ENCODE data around the gene UBAP1. TPM values are rescaled to one million over a fixed set of nuclear protein-coding genes. Genes with fewer than 3 reads are reported as not detected.

UBAP1 gene
- total and polyA plus RNA-seq, 9 of the 15 experiments (the other 6 are each of a cell fraction or from before 2014, with no cell fraction given) = 1.3 to 33.4 (median 16.5) TPM

DNA sequence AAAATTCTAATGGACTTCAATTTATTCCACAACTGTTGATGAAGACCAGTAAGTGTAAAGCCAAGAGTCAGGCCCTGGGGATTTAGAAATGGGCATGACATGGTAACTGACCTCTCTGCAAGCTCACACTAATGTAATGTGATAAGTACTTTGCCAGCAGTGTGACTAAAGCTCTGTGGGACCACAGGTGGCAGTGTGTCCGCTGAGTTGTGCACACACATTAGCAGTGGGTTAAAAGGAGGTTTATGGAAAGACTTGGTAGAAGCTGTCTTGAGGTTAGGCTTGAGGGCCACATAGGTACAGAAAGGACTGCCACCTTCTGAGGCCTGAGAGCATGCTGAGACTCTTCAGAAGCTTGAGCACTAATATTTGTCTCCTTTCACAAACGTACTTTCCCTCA, 67.6 kb downstream of the UBAP1 start:
- FAIRE-seq (no peak), DNase-seq (ENCODE audit: extremely low read depth in 1 of 4, low spot score in 3 of 4) (no peak), ATAC-seq (no peak)
- Histone ChIP-seq H3K9me3 (replicated peaks; ENCODE audit: control insufficient read depth, insufficient read depth, low read depth, low read length) (no peaks in the 10 kb centered on the region), H2AFZ (ENCODE audit: low read depth, low read length) (no peak overlapping the region), H3K79me2 (ENCODE audit: control insufficient read depth, insufficient read depth, low read length) (peaks cover 6% of the 10 kb centered on the region; the same call in 2 of the 3 replicates), H4K20me1 (replicated peaks; ENCODE audit: control insufficient read depth, insufficient read depth, low read length) (no peaks in the 10 kb centered on the region), H3K27me3 (ENCODE audit: control insufficient read depth in 2 of 2, insufficient read depth in 2 of 2, low read length in 2 of 2) (no peaks in the 10 kb centered on the region), H3K36me3 (ENCODE audit: control insufficient read depth, insufficient read depth, low read length) (peaks cover 60% of the 10 kb centered on the region; the same call in 2 of the 3 replicates), H3K9ac (ENCODE audit: insufficient read depth in 1 of 2, low read depth in 2 of 2, low read length in 2 of 2) (no peak overlapping the region), H3K4me3 (no peak overlapping the region), H3K9me1 (ENCODE audit: control insufficient read depth, insufficient read depth, low read length) (no peaks in the 10 kb centered on the region), H3K4me1 (replicated peaks in 1 of 2; ENCODE audit: control insufficient read depth in 2 of 2, insufficient read depth in 2 of 2, low read length in 2 of 2) (no peaks in the 10 kb centered on the region), H3K4me2 (ENCODE audit: insufficient read depth, low read length) (no peak overlapping the region), H3K27ac (ENCODE audit: extremely low read depth, low read depth, low read length) (no peak overlapping the region; the same call in 2 of the 3 replicates)
- CTCF ChIA-PET (ENCODE audit: low intra/inter-chr PET ratio) = no interaction called here
- POLR2A ChIA-PET = no interaction called here
- intact Hi-C loops (cut with micrococcal nuclease) = no loop called here
- in situ Hi-C loops (cut with MboI) = no loop called here
- no TSS peak for BruUV-seq (replicated peaks)
- TF ChIP-seq PTBP1 (IDR thresholded peaks at IDR 0.05; ENCODE audit: low read depth, low read length) (no peak), ZNF778 (CRISPR knock-in tag; IDR thresholded peaks at IDR 0.05) (no peak), PML (IDR thresholded peaks at IDR 0.05; ENCODE audit: low read length) (no peak), FOXA1 (IDR thresholded peaks at IDR 0.05; ENCODE audit: borderline replicate concordance) (no peak), ILK (tag; IDR thresholded peaks at IDR 0.05; ENCODE audit: borderline replicate concordance, low read depth) (no peak), MED1 (CRISPR knock-in tag; IDR thresholded peaks at IDR 0.05; ENCODE audit: borderline replicate concordance) (no peak), FOS (IDR thresholded peaks at IDR 0.05; ENCODE audit: extremely low read depth, insufficient read length) (no peak), NR4A1 (CRISPR knock-in tag; IDR thresholded peaks at IDR 0.05) (no peak), NR4A1 (tag; IDR thresholded peaks at IDR 0.05) (no peak), GTF2E2 (tag; IDR thresholded peaks at IDR 0.05) (no peak), WHSC1 (IDR thresholded peaks at IDR 0.05; ENCODE audit: low read length) (no peak), RBM15 (IDR thresholded peaks at IDR 0.05; ENCODE audit: insufficient read depth, low read length) (no peak), ZNF408 (CRISPR knock-in tag; IDR thresholded peaks at IDR 0.05; ENCODE audit: low read depth) (no peak), ZNF707 (CRISPR knock-in tag; conservative IDR thresholded peaks at IDR 0.05) (no peak), NKRF (IDR thresholded peaks at IDR 0.05; ENCODE audit: borderline replicate concordance) (no peak), POLR2B (IDR thresholded peaks at IDR 0.05; ENCODE audit: low read depth, partially characterized antibody) (no peak)
- TF ChIP-seq, protein P1, sequence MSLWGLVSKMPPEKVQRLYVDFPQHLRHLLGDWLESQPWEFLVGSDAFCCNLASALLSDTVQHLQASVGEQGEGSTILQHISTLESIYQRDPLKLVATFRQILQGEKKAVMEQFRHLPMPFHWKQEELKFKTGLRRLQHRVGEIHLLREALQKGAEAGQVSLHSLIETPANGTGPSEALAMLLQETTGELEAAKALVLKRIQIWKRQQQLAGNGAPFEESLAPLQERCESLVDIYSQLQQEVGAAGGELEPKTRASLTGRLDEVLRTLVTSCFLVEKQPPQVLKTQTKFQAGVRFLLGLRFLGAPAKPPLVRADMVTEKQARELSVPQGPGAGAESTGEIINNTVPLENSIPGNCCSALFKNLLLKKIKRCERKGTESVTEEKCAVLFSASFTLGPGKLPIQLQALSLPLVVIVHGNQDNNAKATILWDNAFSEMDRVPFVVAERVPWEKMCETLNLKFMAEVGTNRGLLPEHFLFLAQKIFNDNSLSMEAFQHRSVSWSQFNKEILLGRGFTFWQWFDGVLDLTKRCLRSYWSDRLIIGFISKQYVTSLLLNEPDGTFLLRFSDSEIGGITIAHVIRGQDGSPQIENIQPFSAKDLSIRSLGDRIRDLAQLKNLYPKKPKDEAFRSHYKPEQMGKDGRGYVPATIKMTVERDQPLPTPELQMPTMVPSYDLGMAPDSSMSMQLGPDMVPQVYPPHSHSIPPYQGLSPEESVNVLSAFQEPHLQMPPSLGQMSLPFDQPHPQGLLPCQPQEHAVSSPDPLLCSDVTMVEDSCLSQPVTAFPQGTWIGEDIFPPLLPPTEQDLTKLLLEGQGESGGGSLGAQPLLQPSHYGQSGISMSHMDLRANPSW (CRISPR knock-in tag; IDR thresholded peaks at IDR 0.05) = no peak
- TF ChIP-seq, protein P2, sequence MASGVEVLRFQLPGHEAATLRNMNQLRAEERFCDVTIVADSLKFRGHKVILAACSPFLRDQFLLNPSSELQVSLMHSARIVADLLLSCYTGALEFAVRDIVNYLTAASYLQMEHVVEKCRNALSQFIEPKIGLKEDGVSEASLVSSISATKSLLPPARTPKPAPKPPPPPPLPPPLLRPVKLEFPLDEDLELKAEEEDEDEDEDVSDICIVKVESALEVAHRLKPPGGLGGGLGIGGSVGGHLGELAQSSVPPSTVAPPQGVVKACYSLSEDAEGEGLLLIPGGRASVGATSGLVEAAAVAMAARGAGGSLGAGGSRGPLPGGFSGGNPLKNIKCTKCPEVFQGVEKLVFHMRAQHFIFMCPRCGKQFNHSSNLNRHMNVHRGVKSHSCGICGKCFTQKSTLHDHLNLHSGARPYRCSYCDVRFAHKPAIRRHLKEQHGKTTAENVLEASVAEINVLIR (CRISPR knock-in tag; IDR thresholded peaks at IDR 0.05) = no peak
- 45% methylated on average over 2 of the region's 2 CpGs for WGBS (ENCODE audit: insufficient coverage, low coverage, missing lambda C conversion rate)
